Activated CD8-positive, alpha-beta T cell treated with anti-CD3 and anti-CD28 coated beads for 36 hours (primary cell): ENCODE results near the gene STKLD1. TPM values are rescaled to one million over a fixed set of nuclear protein-coding genes. Genes with fewer than 3 reads are reported as not detected.
"Not testable (repeated sequence)": the region's sequence is repeated elsewhere in the genome, so short reads cannot be mapped to it uniquely, and the experiment has no call there.

ENCODE experiments used
- ATAC-seq: fragments of 200-7000 bp; cut with Tn5 transposase; one replicate; pipeline ENCODE4 v1.10.0; 2021; ENCODE audit warnings: mild to moderate bottlenecking, moderate library complexity
- CTCF ChIA-PET: fragments of 350-600 bp; sonication (Branson Sonifier 250); formaldehyde crosslinking; loops from one replicate; lab custom pipeline; 2021; ENCODE audit warnings: antibody characterized with exemption; lab: Charles Lee
- POLR2A ChIA-PET: fragments of 350-600 bp; sonication (Branson Sonifier 250); formaldehyde crosslinking; loops from one replicate; lab custom pipeline; 2021; ENCODE audit warnings: antibody characterized with exemption; lab: Charles Lee
- DNase-seq: peaks from one replicate; pipeline ENCODE4 v3.0.0-alpha.2; 2020
- H3K27ac Mint-ChIP-seq: one replicate; pipeline ENCODE4 v1.8.0; 2021; ENCODE audit warnings: mild to moderate bottlenecking, mixed read lengths
- H3K27me3 Mint-ChIP-seq: one replicate; pipeline ENCODE4 v1.8.0; 2021; ENCODE audit warnings: mixed read lengths
- H3K36me3 Mint-ChIP-seq: one replicate; pipeline ENCODE4 v1.8.0; 2021; ENCODE audit warnings: low read depth, mixed read lengths
- H3K4me1 Mint-ChIP-seq: one replicate; pipeline ENCODE4 v1.8.0; 2021; ENCODE audit warnings: low read depth, mixed read lengths
- H3K4me3 Mint-ChIP-seq: one replicate; pipeline ENCODE4 v1.8.0; 2021; ENCODE audit warnings: mild to moderate bottlenecking, moderate library complexity, mixed read lengths
- H3K9me3 Mint-ChIP-seq: one replicate; pipeline ENCODE4 v1.8.0; 2021; ENCODE audit warnings: mixed read lengths
- CTCF ChIP-seq: fragments of 200-600 bp; IDR thresholded peaks from one replicate; pipeline ENCODE4 v1.8.0; 2022; ENCODE audit warnings: antibody characterized with exemption, mild to moderate bottlenecking
- intact Hi-C: fragments of 100-400 bp; cut with micrococcal nuclease; formaldehyde crosslinking; loops from one replicate; pipeline ENCODE4 v1.10.0; 2022
- total RNA-seq, 2 experiments: library from RNA; stranded (reverse); gene quantifications; one replicate each; pipeline ENCODE4 v1.2.3, GENCODE V29; 2021

The STKLD1 gene
- total RNA-seq, 2 experiments from 2014 or later, result 0.45 to 0.52 TPM

- Mint-ChIP-seq H3K9me3 (no peaks in the 10 kb centered on the region), H3K4me3 (peak overlapping the region; percentile 97), H3K27me3 (no peaks in the 10 kb centered on the region), H3K27ac (peak overlapping the region; percentile 86), H3K4me1 (peaks cover 34% of the 10 kb centered on the region), H3K36me3 (peaks cover 63% of the 10 kb centered on the region)
- DNase-seq (no peak), ATAC-seq (no peak)
- ChIA-PET POLR2A (interaction anchor here (1.1 to 2.9 kb wide), 3 partner anchors 15 to 40 kb away, joined by 5 to 20 read pairs (median 13); partner anchors contain the start of genes MED22 and RPL7A), CTCF (interaction anchor here (1.1 to 2.4 kb wide), 3 partner anchors 38 to 95 kb away, joined by 3 to 11 read pairs (median 4); no protein-coding TSS in a partner anchor)
- intact Hi-C loops, result no loop called here
- TF ChIP-seq CTCF, result no peak
These were observed 42.6 kb upstream of the STKLD1 start for GRCh38 chr9:133333566-133333965.

- H3K4me1 Mint-ChIP-seq, result peaks cover 37% of the 10 kb centered on the region
- intact Hi-C loops, result no loop called here
- ChIA-PET POLR2A (interaction anchor here (0.8 to 2.9 kb wide), 7 partner anchors 12 to 144 kb away, joined by 3 to 20 read pairs (median 5); partner anchors contain the start of genes MED22, RPL7A and SLC2A6), CTCF (interaction anchor here (0.8 to 2.4 kb wide), 4 partner anchors 38 to 148 kb away, joined by 3 to 11 read pairs (median 4); no protein-coding TSS in a partner anchor)
- peak overlapping the region; percentile 97 for H3K4me3 Mint-ChIP-seq
- H3K27ac Mint-ChIP-seq, result peak overlapping the region; percentile 86
- H3K36me3 Mint-ChIP-seq, result peaks cover 68% of the 10 kb centered on the region
- no peak for ATAC-seq
- DNase-seq, result no peak
- no peaks in the 10 kb centered on the region for H3K27me3 Mint-ChIP-seq
- no peak for TF ChIP-seq CTCF
- no peaks in the 10 kb centered on the region for H3K9me3 Mint-ChIP-seq
These were observed 42.0 kb upstream of the STKLD1 start for GRCh38 chr9:133334161-133334560.

GRCh38 chr9:133334888-133335287 is 41.3 kb upstream of the STKLD1 start:
- Mint-ChIP-seq H3K27ac (peak overlapping the region; percentile 86), H3K4me3 (peak overlapping the region; percentile 97), H3K36me3 (peaks cover 73% of the 10 kb centered on the region), H3K4me1 (peaks cover 39% of the 10 kb centered on the region)
- DNase-seq, H3K9me3 Mint-ChIP-seq, ATAC-seq, intact Hi-C loops, H3K27me3 Mint-ChIP-seq: not testable (repeated sequence)
- CTCF ChIA-PET, result interaction anchor here (0.8 to 2.4 kb wide), 5 partner anchors 37 to 313 kb away, joined by 3 to 11 read pairs (median 4); no protein-coding TSS in a partner anchor
- POLR2A ChIA-PET, result interaction anchor here (0.8 to 2.9 kb wide), 10 partner anchors 11 to 149 kb away, joined by 3 to 20 read pairs (median 4); partner anchors contain the start of genes MED22, RPL7A and SLC2A6

- Mint-ChIP-seq H3K27ac (peak within 1 kb of the TSS; percentile 94), H3K36me3 (peaks cover 78% of the 10 kb centered on the region), H3K9me3 (no peaks in the 10 kb centered on the region), H3K4me1 (peaks cover 48% of the 10 kb centered on the region), H3K27me3 (no peaks in the 10 kb centered on the region), H3K4me3 (peak within 1 kb of the TSS; percentile 97)
- ChIA-PET POLR2A (interaction anchor here (1.5 to 24.9 kb wide), 4 partner anchors 12 to 35 kb away, joined by 5 to 872 read pairs (median 15); partner anchors contain the start of genes MED22, RPL7A, SURF1 and SURF2), CTCF (interaction anchor here (2.0 kb wide), 1 partner anchor 97 kb away, joined by 5 read pairs; no protein-coding TSS in a partner anchor)
- intact Hi-C loops, result no loop called here
- TF ChIP-seq CTCF, result no peak
- peak; percentile 96 for ATAC-seq
- DNase-seq, result peak; percentile 95
These were observed 40.0 kb upstream of the STKLD1 start, which contains the start of gene SURF6 for GRCh38 chr9:133335924-133336811. TSS of gene SURF6 (minus strand) at chr9:133336188. CDS start at chr9:133336132, 56 bp downstream.

- no peak for ATAC-seq
- Mint-ChIP-seq H3K9me3 (no peaks in the 10 kb centered on the region), H3K4me3 (no peak overlapping the region), H3K27ac (peak overlapping the region; percentile 78), H3K27me3 (no peaks in the 10 kb centered on the region), H3K36me3 (peaks cover 63% of the 10 kb centered on the region), H3K4me1 (peaks cover 40% of the 10 kb centered on the region)
- POLR2A ChIA-PET, result interaction anchor here (24.9 kb wide), 1 partner anchor 22 kb away, joined by 872 read pairs; the partner anchor contains the start of genes MED22, RPL7A, SURF1 and SURF2
- no peak for DNase-seq
- no peak for TF ChIP-seq CTCF
- intact Hi-C loops, result no loop called here
- CTCF ChIA-PET, result interaction anchor here (0.7 to 1.9 kb wide), 7 partner anchors 8 to 140 kb away, joined by 3 to 7 read pairs (median 3); partner anchors contain the start of genes MED22 and RPL7A
These were observed 36.5 kb upstream of the STKLD1 start for GRCh38 chr9:133339641-133340040.
